Measurements from ENCODE around the gene PES1.

PES1 gene

DNA sequence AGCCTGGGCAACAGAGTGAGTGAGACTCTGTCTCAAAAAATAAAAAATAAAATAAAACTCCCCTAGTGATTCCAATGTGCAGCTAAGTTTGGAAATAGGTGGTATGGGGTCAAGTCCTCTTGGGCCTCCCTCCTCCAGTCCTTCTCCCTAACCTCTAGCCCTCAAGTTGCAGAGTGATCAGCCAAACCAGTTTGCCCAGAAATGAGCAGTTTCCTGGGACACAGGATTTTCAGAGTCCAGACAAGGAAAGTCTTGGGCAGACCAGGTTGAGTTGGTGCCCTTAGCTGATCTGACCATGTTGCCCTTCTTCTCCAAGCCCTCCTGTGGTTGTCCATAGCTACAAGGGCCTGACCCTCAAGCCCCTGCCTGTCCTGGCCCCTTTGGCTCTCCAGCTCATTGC, 23.2 kb upstream of the PES1 start:
- no peaks in the 10 kb centered on the region for H3K36me3 ChIP-seq (ENCODE audit: insufficient read depth, low read length)
- no peaks in the 10 kb centered on the region for H3K9me2 ChIP-seq (replicated peaks; ENCODE audit: low read depth, low read length)
- H4K20me1 ChIP-seq (ENCODE audit: insufficient read depth, low read length, poor library complexity, severe bottlenecking): no peaks in the 10 kb centered on the region
- H3K9ac ChIP-seq (ENCODE audit: low read depth, low read length, poor library complexity, severe bottlenecking): no peak overlapping the region
- H2AFZ ChIP-seq (ENCODE audit: low read length): no peak overlapping the region
- H3K9me3 ChIP-seq (ENCODE audit: insufficient read depth, low read depth, low read length): no peaks in the 10 kb centered on the region
- no peaks in the 10 kb centered on the region for H3K27me3 ChIP-seq (ENCODE audit: insufficient read depth, low read length, poor library complexity, severe bottlenecking)
- H3K4me2 ChIP-seq (ENCODE audit: low read depth, low read length, poor library complexity, severe bottlenecking): no peak overlapping the region
- TF ChIP-seq, protein P1, sequence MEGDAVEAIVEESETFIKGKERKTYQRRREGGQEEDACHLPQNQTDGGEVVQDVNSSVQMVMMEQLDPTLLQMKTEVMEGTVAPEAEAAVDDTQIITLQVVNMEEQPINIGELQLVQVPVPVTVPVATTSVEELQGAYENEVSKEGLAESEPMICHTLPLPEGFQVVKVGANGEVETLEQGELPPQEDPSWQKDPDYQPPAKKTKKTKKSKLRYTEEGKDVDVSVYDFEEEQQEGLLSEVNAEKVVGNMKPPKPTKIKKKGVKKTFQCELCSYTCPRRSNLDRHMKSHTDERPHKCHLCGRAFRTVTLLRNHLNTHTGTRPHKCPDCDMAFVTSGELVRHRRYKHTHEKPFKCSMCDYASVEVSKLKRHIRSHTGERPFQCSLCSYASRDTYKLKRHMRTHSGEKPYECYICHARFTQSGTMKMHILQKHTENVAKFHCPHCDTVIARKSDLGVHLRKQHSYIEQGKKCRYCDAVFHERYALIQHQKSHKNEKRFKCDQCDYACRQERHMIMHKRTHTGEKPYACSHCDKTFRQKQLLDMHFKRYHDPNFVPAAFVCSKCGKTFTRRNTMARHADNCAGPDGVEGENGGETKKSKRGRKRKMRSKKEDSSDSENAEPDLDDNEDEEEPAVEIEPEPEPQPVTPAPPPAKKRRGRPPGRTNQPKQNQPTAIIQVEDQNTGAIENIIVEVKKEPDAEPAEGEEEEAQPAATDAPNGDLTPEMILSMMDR (conservative IDR thresholded peaks at IDR 0.05; ENCODE audit: low read length): no peak
- TF ChIP-seq EZH2phosphoT487 (IDR thresholded peaks at IDR 0.05; ENCODE audit: borderline replicate concordance): no peak
- no peak overlapping the region for H3K4me3 ChIP-seq (ENCODE audit: low read length, poor library complexity, severe bottlenecking)
- no peaks in the 10 kb centered on the region for H3F3A ChIP-seq (ENCODE audit: low read depth)
- H3K79me2 ChIP-seq (ENCODE audit: insufficient read depth, low read length): no peaks in the 10 kb centered on the region
- no peaks in the 10 kb centered on the region for H3K4me1 ChIP-seq (ENCODE audit: insufficient read depth, low read length, poor library complexity, severe bottlenecking)

DNA sequence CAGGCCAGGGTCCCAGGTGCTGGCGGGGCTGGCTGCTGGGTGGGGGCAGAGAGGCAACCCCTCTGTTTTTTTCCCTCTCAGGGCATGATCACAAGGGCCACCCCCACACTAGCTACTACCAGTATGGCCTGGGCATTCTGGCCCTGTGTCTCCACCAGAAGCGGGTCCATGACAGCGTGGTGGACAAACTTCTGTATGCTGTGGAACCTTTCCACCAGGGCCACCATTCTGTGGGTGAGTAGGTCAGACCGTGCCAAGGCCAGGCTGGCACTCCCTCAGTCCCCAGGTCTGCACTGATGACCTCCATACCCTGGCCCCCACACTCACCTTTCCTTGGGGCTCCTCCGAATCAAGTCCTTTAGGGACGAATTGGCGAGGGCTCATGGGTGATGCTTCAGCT, 22.6 kb upstream of the PES1 start:
- no peak overlapping the region for H3K9ac ChIP-seq (ENCODE audit: low read depth, low read length, poor library complexity, severe bottlenecking)
- no peaks in the 10 kb centered on the region for H3K36me3 ChIP-seq (ENCODE audit: insufficient read depth, low read length)
- TF ChIP-seq EZH2phosphoT487 (IDR thresholded peaks at IDR 0.05; ENCODE audit: borderline replicate concordance): no peak
- TF ChIP-seq, protein P1 (conservative IDR thresholded peaks at IDR 0.05; ENCODE audit: low read length): no peak
- no peaks in the 10 kb centered on the region for H3K27me3 ChIP-seq (ENCODE audit: insufficient read depth, low read length, poor library complexity, severe bottlenecking)
- no peaks in the 10 kb centered on the region for H4K20me1 ChIP-seq (ENCODE audit: insufficient read depth, low read length, poor library complexity, severe bottlenecking)
- H3K9me3 ChIP-seq (ENCODE audit: insufficient read depth, low read depth, low read length): no peaks in the 10 kb centered on the region
- H3F3A ChIP-seq (ENCODE audit: low read depth): no peaks in the 10 kb centered on the region
- no peak overlapping the region for H3K4me3 ChIP-seq (ENCODE audit: low read length, poor library complexity, severe bottlenecking)
- no peak overlapping the region for H3K4me2 ChIP-seq (ENCODE audit: low read depth, low read length, poor library complexity, severe bottlenecking)
- peaks cover 5% of the 10 kb centered on the region for H3K4me1 ChIP-seq (ENCODE audit: insufficient read depth, low read length, poor library complexity, severe bottlenecking)
- H3K9me2 ChIP-seq (replicated peaks; ENCODE audit: low read depth, low read length): no peaks in the 10 kb centered on the region
- no peak overlapping the region for H2AFZ ChIP-seq (ENCODE audit: low read length)
- no peaks in the 10 kb centered on the region for H3K79me2 ChIP-seq (ENCODE audit: insufficient read depth, low read length)

DNA sequence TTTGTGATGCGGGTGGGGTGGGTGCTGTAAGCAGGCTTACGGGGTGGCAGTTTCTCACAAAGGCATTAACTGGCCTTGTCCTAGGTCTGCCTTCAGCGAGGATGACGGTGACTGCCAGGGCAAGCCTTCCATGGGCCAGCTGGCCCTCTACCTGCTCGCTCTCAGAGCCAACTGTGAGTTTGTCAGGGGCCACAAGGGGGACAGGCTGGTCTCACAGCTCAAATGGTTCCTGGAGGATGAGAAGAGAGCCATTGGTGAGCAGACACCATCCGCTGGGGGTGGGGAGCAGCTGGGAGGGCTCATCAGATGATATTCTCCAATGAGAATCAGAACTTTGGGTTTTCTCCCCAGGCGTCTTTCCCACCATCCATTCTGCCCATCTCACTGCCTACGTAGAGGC, 21.1 kb upstream of the PES1 start:
- Histone ChIP-seq H3K9me3 (ENCODE audit: insufficient read depth, low read depth, low read length) (no peaks in the 10 kb centered on the region), H3K27me3 (ENCODE audit: insufficient read depth, low read length, poor library complexity, severe bottlenecking) (no peaks in the 10 kb centered on the region), H3K9me2 (replicated peaks; ENCODE audit: low read depth, low read length) (no peaks in the 10 kb centered on the region), H3K9ac (ENCODE audit: low read depth, low read length, poor library complexity, severe bottlenecking) (no peak overlapping the region), H3K36me3 (ENCODE audit: insufficient read depth, low read length) (no peaks in the 10 kb centered on the region), H2AFZ (ENCODE audit: low read length) (no peak overlapping the region), H3F3A (ENCODE audit: low read depth) (no peaks in the 10 kb centered on the region), H4K20me1 (ENCODE audit: insufficient read depth, low read length, poor library complexity, severe bottlenecking) (no peaks in the 10 kb centered on the region), H3K4me2 (ENCODE audit: low read depth, low read length, poor library complexity, severe bottlenecking) (no peak overlapping the region), H3K79me2 (ENCODE audit: insufficient read depth, low read length) (no peaks in the 10 kb centered on the region), H3K4me3 (ENCODE audit: low read length, poor library complexity, severe bottlenecking) (no peak overlapping the region), H3K4me1 (ENCODE audit: insufficient read depth, low read length, poor library complexity, severe bottlenecking) (peaks cover 19% of the 10 kb centered on the region)
- TF ChIP-seq, protein P1 (conservative IDR thresholded peaks at IDR 0.05; ENCODE audit: low read length): no peak
- no peak for TF ChIP-seq EZH2phosphoT487 (IDR thresholded peaks at IDR 0.05; ENCODE audit: borderline replicate concordance)
